Stomach (tissue), 4 donors: ENCODE data around the gene GDI2.

Source experiments
- EP300 ChIP-seq: sonication (generic); formaldehyde crosslinking; IDR thresholded peaks from one replicate; pipeline ENCODE4 v1.6.1; 2017; ENCODE audit warnings: antibody characterized with exemption
- POLR2A ChIP-seq, 4 donors: fragments of 450-650 bp; IDR thresholded peaks; one replicate each; pipeline ENCODE4 v1.6.1; 2016; ENCODE audit warnings: antibody characterized with exemption in 4 of 4, control low read depth in 2 of 4, mild to moderate bottlenecking in 1 of 4, moderate library complexity in 1 of 4
- POLR2AphosphoS5 ChIP-seq, 3 donors: sonication (generic); formaldehyde crosslinking; IDR thresholded peaks; one replicate each; pipeline ENCODE4 v1.6.1; 2016; ENCODE audit warnings: antibody characterized with exemption in 3 of 3
- TF ChIP-seq, protein P1 (sequence below), 7 experiments: fragments of 450-650 bp in 4 of 7; fragments of 200-600 bp in 3 of 7; sonication (generic) in 3 of 7; IDR thresholded peaks; one replicate each; pipeline ENCODE4 v1.5.1; 2016 to 2019; ENCODE audit warnings: antibody characterized with exemption in 7 of 7, control low read depth in 2 of 7, mild to moderate bottlenecking in 1 of 7

DNA sequence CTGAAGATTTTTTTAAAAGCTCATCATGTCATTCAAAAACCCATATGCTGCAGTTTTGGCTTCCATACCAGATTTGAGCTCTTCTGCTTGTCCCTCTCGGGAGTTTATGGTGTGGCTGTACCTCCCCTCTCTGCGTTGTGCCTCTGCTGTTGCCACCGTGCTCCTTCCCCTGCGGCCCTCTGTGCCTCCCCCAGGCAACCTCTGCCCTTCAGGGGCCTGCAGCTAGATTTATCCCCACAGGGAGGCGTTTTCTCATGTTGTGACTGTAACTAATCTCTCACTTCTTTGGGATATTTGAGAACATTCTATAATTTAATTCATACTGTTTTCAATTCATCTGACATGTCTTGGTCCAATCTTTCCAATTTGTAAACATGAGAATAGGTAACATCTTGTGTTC lies 75.9 kb downstream of the GDI2 start:
- TF ChIP-seq, protein P1, sequence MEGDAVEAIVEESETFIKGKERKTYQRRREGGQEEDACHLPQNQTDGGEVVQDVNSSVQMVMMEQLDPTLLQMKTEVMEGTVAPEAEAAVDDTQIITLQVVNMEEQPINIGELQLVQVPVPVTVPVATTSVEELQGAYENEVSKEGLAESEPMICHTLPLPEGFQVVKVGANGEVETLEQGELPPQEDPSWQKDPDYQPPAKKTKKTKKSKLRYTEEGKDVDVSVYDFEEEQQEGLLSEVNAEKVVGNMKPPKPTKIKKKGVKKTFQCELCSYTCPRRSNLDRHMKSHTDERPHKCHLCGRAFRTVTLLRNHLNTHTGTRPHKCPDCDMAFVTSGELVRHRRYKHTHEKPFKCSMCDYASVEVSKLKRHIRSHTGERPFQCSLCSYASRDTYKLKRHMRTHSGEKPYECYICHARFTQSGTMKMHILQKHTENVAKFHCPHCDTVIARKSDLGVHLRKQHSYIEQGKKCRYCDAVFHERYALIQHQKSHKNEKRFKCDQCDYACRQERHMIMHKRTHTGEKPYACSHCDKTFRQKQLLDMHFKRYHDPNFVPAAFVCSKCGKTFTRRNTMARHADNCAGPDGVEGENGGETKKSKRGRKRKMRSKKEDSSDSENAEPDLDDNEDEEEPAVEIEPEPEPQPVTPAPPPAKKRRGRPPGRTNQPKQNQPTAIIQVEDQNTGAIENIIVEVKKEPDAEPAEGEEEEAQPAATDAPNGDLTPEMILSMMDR (IDR thresholded peaks at IDR 0.05): no peak
- TF ChIP-seq POLR2AphosphoS5 (IDR thresholded peaks at IDR 0.05) (no peak), EP300 (no peak), POLR2A (IDR thresholded peaks at IDR 0.05) (no peak)
